Skeletal muscle satellite cell (primary cell): ENCODE measurements around the gene ABCA12.

Source experiments
- H3K27me3 ChIP-seq: 2 replicates; pipeline ENCODE4 v1.7.0; 2013; ENCODE audit warnings: low read length; ENCODE audit not compliant: control insufficient read depth, insufficient read depth
- H3K36me3 ChIP-seq: 2 replicates; pipeline ENCODE4 v1.7.0; 2013; ENCODE audit warnings: mild to moderate bottlenecking, control low read depth, low read length; ENCODE audit not compliant: insufficient read depth
- H3K4me1 ChIP-seq: 2 replicates; pipeline ENCODE4 v1.7.0; 2013; ENCODE audit warnings: low read length; ENCODE audit not compliant: control insufficient read depth, insufficient read depth
- H3K4me2 ChIP-seq: 2 replicates; pipeline ENCODE4 v1.7.0; 2013; ENCODE audit warnings: mild to moderate bottlenecking, low read length
- H3K4me3 ChIP-seq: 2 replicates; pipeline ENCODE4 v1.7.0; 2013; ENCODE audit warnings: low read length
- H3K9ac ChIP-seq: 2 replicates; pipeline ENCODE4 v1.7.0; 2013; ENCODE audit warnings: mild to moderate bottlenecking, low read depth, low read length, moderate library complexity
- H3K9me3 ChIP-seq: replicated peaks from 2 replicates; pipeline ENCODE4 v1.7.0; 2013; ENCODE audit warnings: mild to moderate bottlenecking, control low read depth, low read length

Gene ABCA12

DNA sequence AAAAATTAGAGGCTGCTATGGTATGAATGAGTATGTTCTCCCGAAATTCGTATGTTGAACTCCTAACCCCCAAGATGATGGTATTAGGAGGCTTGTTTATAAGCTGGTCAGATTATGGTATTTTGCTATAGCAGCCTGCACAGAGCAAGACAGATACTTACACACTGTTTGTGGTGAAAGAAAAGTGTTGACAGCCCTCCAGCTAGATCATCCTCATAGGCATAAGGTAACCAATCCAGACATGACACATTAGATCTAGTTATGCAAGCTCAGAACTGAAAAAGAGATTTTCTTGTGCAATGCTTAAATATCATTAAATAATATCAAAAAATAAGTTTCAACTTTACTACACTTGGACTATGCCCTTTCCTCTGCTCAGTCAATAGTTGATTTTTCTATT, 107.1 kb downstream of the ABCA12 start:
- peaks cover 4% of the 10 kb centered on the region for H3K4me1 ChIP-seq
- H3K9ac ChIP-seq, result no peak overlapping the region
- no peaks in the 10 kb centered on the region for H3K27me3 ChIP-seq
- H3K4me2 ChIP-seq, result no peak overlapping the region
- H3K9me3 ChIP-seq, result no peaks in the 10 kb centered on the region
- no peak overlapping the region for H3K4me3 ChIP-seq
- H3K36me3 ChIP-seq, result no peaks in the 10 kb centered on the region

GRCh38 chr2:215029936-215030335, 108.5 kb downstream of the ABCA12 start:
- Histone ChIP-seq H3K27me3 (no peaks in the 10 kb centered on the region), H3K4me2 (no peak overlapping the region), H3K4me3 (no peak overlapping the region), H3K36me3 (no peaks in the 10 kb centered on the region), H3K9me3 (no peaks in the 10 kb centered on the region), H3K9ac (no peak overlapping the region), H3K4me1 (peaks cover 4% of the 10 kb centered on the region)

DNA sequence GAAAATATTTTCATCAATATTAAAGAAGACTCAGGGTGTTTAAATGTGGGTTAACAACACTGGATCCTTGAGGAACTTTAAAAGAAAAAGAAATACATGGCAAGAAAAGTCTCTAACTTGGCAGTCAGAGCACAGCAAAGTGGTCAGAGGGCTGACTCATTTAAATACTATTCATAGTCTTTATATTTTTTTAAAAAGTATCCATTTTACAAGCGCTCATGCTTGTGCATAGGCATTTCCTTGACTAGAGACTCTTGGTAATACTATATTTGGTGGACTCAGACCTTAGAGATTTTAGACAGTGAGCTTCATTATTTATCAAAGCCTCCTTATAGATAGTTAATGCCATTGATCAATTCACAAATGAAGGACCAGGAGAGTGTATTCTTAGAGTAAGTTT, 110.2 kb downstream of the ABCA12 start:
- peaks cover 4% of the 10 kb centered on the region for H3K4me1 ChIP-seq
- no peak overlapping the region for H3K4me2 ChIP-seq
- no peaks in the 10 kb centered on the region for H3K36me3 ChIP-seq
- no peak overlapping the region for H3K4me3 ChIP-seq
- no peaks in the 10 kb centered on the region for H3K9me3 ChIP-seq
- no peak overlapping the region for H3K9ac ChIP-seq
- no peaks in the 10 kb centered on the region for H3K27me3 ChIP-seq

GRCh38 chr2:215027779-215028178, 110.6 kb downstream of the ABCA12 start:
- Histone ChIP-seq H3K9ac (no peak overlapping the region), H3K36me3 (no peaks in the 10 kb centered on the region), H3K9me3 (no peaks in the 10 kb centered on the region)

GRCh38 chr2:215022910-215023309, 115.5 kb downstream of the ABCA12 start:
- H3K36me3 ChIP-seq, result no peaks in the 10 kb centered on the region
- no peaks in the 10 kb centered on the region for H3K9me3 ChIP-seq
- H3K9ac ChIP-seq, result no peak overlapping the region
- H3K4me2 ChIP-seq, result no peak overlapping the region
- no peaks in the 10 kb centered on the region for H3K27me3 ChIP-seq
- no peak overlapping the region for H3K4me3 ChIP-seq
- H3K4me1 ChIP-seq, result peaks cover 10% of the 10 kb centered on the region

More at GRCh38 chr2:215027779-215028178, 110.6 kb downstream of the ABCA12 start:
- Histone ChIP-seq H3K4me2 (no peak overlapping the region), H3K4me1 (peaks cover 5% of the 10 kb centered on the region), H3K27me3 (no peaks in the 10 kb centered on the region), H3K4me3 (no peak overlapping the region)

GRCh38 chr2:215022418-215022817, 116.0 kb downstream of the ABCA12 start:
- no peak overlapping the region for H3K4me2 ChIP-seq
- H3K9ac ChIP-seq, result no peak overlapping the region
- H3K27me3 ChIP-seq, result no peaks in the 10 kb centered on the region

DNA sequence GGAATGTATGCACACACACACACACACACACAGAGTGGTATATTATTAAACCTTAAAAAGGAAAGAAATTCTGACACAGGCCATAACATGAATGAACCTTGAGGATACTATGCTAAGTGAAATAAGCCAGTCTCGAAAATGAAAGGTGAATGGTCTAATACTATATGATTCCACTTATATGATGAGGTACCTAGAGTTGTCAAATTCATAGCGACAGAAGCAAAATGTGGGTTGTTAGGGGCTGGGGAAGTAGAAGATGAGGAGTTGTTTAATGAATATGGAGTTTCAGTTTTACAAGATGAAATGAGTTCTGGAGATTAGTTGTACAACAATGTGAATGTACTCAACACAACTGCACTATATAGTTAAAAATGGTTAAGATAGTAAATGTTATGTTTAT, 118.1 kb downstream of the ABCA12 start:
- H3K4me1 ChIP-seq, result peaks cover 8% of the 10 kb centered on the region
- no peaks in the 10 kb centered on the region for H3K27me3 ChIP-seq
- no peak overlapping the region for H3K4me3 ChIP-seq
- no peaks in the 10 kb centered on the region for H3K9me3 ChIP-seq
- H3K36me3 ChIP-seq, result no peaks in the 10 kb centered on the region
- H3K9ac ChIP-seq, result no peak overlapping the region
- H3K4me2 ChIP-seq, result no peak overlapping the region

More at GRCh38 chr2:215022418-215022817, 116.0 kb downstream of the ABCA12 start:
- H3K4me3 ChIP-seq, result no peak overlapping the region
- H3K4me1 ChIP-seq, result peaks cover 8% of the 10 kb centered on the region
- no peaks in the 10 kb centered on the region for H3K9me3 ChIP-seq
- no peaks in the 10 kb centered on the region for H3K36me3 ChIP-seq

GRCh38 chr2:215019521-215020145, 118.8 kb downstream of the ABCA12 start:
- Histone ChIP-seq H3K4me3 (no peak overlapping the region), H3K4me2 (no peak overlapping the region), H3K9ac (no peak overlapping the region), H3K27me3 (no peaks in the 10 kb centered on the region), H3K9me3 (no peaks in the 10 kb centered on the region), H3K36me3 (no peaks in the 10 kb centered on the region), H3K4me1 (peaks cover 8% of the 10 kb centered on the region)

- no peak overlapping the region for H3K9ac ChIP-seq
- H3K4me1 ChIP-seq, result peaks cover 8% of the 10 kb centered on the region
- no peak overlapping the region for H3K4me2 ChIP-seq
- H3K9me3 ChIP-seq, result no peaks in the 10 kb centered on the region
- no peak overlapping the region for H3K4me3 ChIP-seq
- no peaks in the 10 kb centered on the region for H3K27me3 ChIP-seq
- H3K36me3 ChIP-seq, result no peaks in the 10 kb centered on the region
Observed at GRCh38 chr2:215019085-215019484, 119.3 kb downstream of the ABCA12 start.

- Histone ChIP-seq H3K4me1 (no peaks in the 10 kb centered on the region), H3K36me3 (no peaks in the 10 kb centered on the region), H3K9ac (no peak overlapping the region), H3K9me3 (no peaks in the 10 kb centered on the region), H3K4me2 (no peak overlapping the region), H3K27me3 (no peaks in the 10 kb centered on the region), H3K4me3 (no peak overlapping the region)
Observed at GRCh38 chr2:215015421-215015820, 123.0 kb downstream of the ABCA12 start.

GRCh38 chr2:215010390-215010789, 128.0 kb downstream of the ABCA12 start:
- Histone ChIP-seq H3K4me1 (no peaks in the 10 kb centered on the region), H3K27me3 (no peaks in the 10 kb centered on the region), H3K4me3 (no peak overlapping the region), H3K9ac (no peak overlapping the region), H3K4me2 (no peak overlapping the region), H3K36me3 (no peaks in the 10 kb centered on the region), H3K9me3 (no peaks in the 10 kb centered on the region)

- Histone ChIP-seq H3K4me2 (no peak overlapping the region), H3K36me3 (no peaks in the 10 kb centered on the region), H3K9ac (no peak overlapping the region), H3K4me1 (no peaks in the 10 kb centered on the region), H3K4me3 (no peak overlapping the region), H3K27me3 (no peaks in the 10 kb centered on the region), H3K9me3 (no peaks in the 10 kb centered on the region)
Observed at GRCh38 chr2:215003001-215003400, 135.4 kb downstream of the ABCA12 start.
